ENCODE measurements around the gene C18orf54.

The C18orf54 gene

DNA sequence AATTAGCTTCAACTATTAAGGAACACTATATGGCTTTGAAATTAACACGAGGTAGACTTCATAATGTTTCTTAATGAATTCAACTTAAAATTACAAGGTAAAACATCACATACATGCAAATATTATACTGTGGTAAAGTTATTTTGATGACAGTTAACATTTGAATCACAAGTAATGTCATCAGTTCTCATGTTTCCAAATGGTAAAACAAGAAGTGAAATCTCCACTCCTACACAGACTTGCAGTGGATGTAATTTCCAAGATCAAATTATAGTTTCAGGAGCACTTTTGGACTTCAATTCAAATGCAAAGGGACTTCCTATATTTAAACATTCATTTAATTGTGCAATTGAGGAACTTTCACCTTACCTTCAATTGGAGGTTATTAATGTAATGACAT is 39.1 kb downstream of the C18orf54 start:
- no peak for TF ChIP-seq POLR2A (IDR thresholded peaks at IDR 0.05; ENCODE audit: low read depth, low read length)
- DNase-seq (ENCODE audit: insufficient read length, low spot score) (no peak), FAIRE-seq (no peak)

DNA sequence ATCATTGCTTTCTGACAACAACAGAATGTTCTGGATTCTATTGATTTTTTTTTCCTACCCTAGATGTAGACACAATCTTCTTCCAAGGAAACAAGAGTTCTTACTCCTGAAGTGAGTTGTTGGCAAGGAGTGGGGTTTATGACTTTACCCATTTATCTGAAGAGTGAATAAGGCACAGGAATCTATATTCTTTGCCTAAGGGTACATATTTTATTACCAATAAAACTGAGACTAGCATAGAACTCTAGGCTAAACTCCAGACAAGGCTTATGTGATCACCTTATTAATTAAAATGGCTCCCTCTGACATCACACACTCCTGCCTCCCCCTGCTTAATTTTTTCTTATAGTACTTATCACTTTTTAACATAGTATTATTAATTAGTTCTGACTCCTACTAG is 47.6 kb downstream of the C18orf54 start:
- DNase-seq (ENCODE audit: insufficient read length, low spot score) (no peak), FAIRE-seq (no peak)
- TF ChIP-seq POLR2A (IDR thresholded peaks at IDR 0.05; ENCODE audit: low read depth, low read length) = no peak

DNA sequence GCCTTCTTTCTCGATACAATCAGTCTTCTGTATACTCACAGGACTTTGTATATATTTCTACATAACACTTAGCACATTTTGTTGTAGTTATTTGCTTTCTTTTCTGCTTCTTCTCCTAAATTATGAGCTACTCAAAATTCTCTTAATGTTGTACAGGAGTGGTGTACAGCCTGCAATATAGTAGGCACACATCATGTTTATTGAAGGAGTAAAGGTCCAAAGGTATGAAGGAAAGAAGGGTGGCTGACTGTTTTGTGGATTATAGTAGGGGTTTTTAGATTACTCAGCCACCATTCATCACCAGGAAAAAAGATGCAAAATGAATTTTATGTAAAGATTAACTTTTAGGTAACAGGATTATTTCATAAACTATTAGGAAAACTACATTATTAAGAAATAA is 54.1 kb downstream of the C18orf54 start:
- TF ChIP-seq POLR2A (IDR thresholded peaks at IDR 0.05; ENCODE audit: low read depth, low read length) = no peak
- DNase-seq (ENCODE audit: insufficient read length, low spot score) (no peak), FAIRE-seq (no peak)

DNA sequence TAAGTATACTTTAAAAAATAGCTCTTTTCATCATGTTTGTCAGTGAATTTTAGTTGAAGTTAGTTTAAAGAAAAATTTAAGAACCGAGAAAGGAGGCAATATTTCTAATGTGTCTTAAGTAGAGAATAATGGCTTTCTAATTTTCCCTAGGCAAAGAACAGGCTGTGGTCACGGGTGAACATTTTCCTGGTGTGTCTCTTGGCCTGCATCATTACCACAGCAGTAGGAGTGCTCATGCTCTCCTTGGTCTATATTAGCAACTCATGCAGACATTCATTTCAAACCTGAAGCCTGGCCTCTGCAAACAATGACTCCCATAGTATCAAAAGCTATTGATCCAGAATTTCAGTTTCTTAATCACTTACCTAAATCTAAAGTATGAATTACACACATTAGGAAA is 57.4 kb downstream of the C18orf54 start:
- TF ChIP-seq POLR2A (IDR thresholded peaks at IDR 0.05; ENCODE audit: low read depth, low read length) = no peak
- FAIRE-seq = no peak

DNA sequence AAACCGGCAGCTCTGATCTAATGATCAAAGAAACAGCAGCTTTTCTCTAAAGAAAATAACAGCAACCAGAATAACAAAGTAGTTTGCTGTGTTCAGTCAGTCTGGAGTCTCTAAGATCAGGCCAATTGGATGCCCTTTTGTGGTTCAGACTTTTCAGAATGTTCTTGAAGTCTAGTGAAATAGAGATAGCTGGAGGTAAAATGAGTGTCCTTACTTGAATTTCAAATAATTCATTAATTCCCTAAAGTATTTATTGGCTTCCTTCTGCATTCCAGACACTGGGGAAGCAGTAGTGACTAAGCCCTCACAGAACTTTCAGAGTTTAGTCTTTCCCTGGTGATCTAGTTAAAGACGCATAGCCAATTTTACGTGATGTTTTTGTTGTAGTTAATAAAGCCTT is 58.7 kb downstream of the C18orf54 start:
- DNase-seq (ENCODE audit: insufficient read length, low spot score) (no peak), FAIRE-seq (no peak)

More for the DNA sequence above, 57.4 kb downstream of the C18orf54 start:
- DNase-seq (ENCODE audit: insufficient read length, low spot score) = no peak

DNA sequence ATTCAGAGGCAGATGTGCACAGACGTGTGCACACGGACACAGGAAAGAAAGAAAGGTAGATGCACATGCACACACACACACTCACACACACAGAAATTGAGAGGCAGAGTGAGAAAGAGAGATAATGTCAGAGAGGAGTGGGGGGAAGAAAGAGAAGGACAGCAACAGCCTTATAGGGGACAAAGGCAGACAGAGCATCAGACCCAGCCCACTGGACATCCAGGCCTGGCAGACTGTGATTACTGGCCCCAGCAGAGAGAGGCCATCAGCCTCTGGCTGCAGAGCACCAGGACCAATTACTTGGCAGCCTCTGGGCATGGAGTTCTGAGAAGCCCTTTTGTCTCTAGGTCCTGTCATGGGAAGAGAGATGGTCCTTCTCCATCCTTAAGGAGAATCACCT is 66.1 kb downstream of the C18orf54 start:
- no peak for DNase-seq (ENCODE audit: insufficient read length, low spot score)
- TF ChIP-seq POLR2A (IDR thresholded peaks at IDR 0.05; ENCODE audit: low read depth, low read length) = no peak
- FAIRE-seq = no peak

More for the DNA sequence above, 58.7 kb downstream of the C18orf54 start:
- no peak for TF ChIP-seq POLR2A (IDR thresholded peaks at IDR 0.05; ENCODE audit: low read depth, low read length)

DNA sequence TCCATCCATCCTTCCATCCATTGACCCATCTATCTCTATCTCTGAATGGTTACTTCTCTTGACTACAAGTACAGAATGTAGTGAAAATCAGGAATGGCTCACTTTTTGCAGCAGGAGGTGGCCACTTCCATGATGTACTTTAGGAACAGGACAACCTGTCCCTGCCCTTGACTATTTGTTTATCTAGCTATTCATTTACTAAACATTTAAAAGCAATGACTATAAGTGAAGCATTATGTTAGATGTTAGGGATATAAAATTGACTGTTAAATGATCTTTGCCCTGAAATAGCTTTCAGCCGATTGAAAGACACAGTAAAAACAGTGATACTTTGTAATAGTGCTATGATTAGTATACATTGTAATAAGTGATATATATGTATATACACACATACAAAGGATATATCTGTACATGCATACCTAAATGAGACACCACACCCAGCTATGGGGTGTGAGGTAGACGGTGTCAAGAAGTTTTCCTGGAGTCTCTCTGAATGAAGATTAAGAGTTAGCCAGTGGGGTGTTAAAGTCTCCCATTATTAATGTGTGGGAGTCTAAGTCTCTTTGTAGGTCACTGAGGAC is 68.5 kb downstream of the C18orf54 start:
- FAIRE-seq (no peak), DNase-seq (ENCODE audit: insufficient read length, low spot score) (no peak)
- TF ChIP-seq POLR2A (IDR thresholded peaks at IDR 0.05; ENCODE audit: low read depth, low read length) = no peak
